GM23338 (cell line): ENCODE data around the gene PAPOLG. TPM values are rescaled to one million over a fixed set of nuclear protein-coding genes. Genes with fewer than 3 reads are reported as not detected.

Experiments used
- ATAC-seq: fragments of 200-7000 bp; cut with Tn5 transposase; 3 replicates; pipeline ENCODE4 v1.9.1; 2020
- DNase-seq: peaks from one replicate; pipeline ENCODE4 v3.0.0-alpha.2; 2015; ENCODE audit warnings: low spot score
- H2AFZ ChIP-seq: fragments of 200-600 bp; sonication (generic); 2 replicates; pipeline ENCODE4 v1.8.0; 2016; ENCODE audit warnings: antibody characterized with exemption, mild to moderate bottlenecking, moderate library complexity
- H3F3A ChIP-seq: fragments of 200-600 bp; sonication (generic); replicated peaks from 2 replicates; pipeline ENCODE4 v1.8.0; 2017; ENCODE audit warnings: antibody characterized with exemption, mixed run types, low read depth
- H3K27ac ChIP-seq: fragments of 200-600 bp; sonication (generic); 2 replicates; pipeline ENCODE4 v1.6.1; 2016; ENCODE audit warnings: low read depth
- H3K27me3 ChIP-seq: fragments of 200-600 bp; sonication (generic); 2 replicates; pipeline ENCODE4 v1.8.0; 2016; ENCODE audit warnings: mild to moderate bottlenecking, mixed run types, moderate library complexity; ENCODE audit not compliant: insufficient read depth
- H3K36me3 ChIP-seq: fragments of 200-600 bp; sonication (generic); 2 replicates; pipeline ENCODE4 v1.8.0; 2016; ENCODE audit warnings: mild to moderate bottlenecking; ENCODE audit not compliant: insufficient read depth
- H3K4me1 ChIP-seq: fragments of 200-600 bp; sonication (generic); 2 replicates; pipeline ENCODE4 v1.8.0; 2016; ENCODE audit warnings: mild to moderate bottlenecking, moderate library complexity; ENCODE audit not compliant: insufficient read depth
- H3K4me2 ChIP-seq: fragments of 200-600 bp; sonication (generic); 2 replicates; pipeline ENCODE4 v1.7.1; 2017; ENCODE audit warnings: mixed run types
- H3K4me3 ChIP-seq: fragments of 200-600 bp; sonication (generic); 2 replicates; pipeline ENCODE4 v1.6.1; 2016; ENCODE audit warnings: mixed run types
- H3K79me2 ChIP-seq: fragments of 200-600 bp; sonication (generic); replicated peaks from 2 replicates; pipeline ENCODE4 v1.8.0; 2017; ENCODE audit warnings: mild to moderate bottlenecking; ENCODE audit not compliant: insufficient read depth
- H3K9me2 ChIP-seq: fragments of 200-600 bp; sonication (generic); 2 replicates; pipeline ENCODE4 v1.8.0; 2017; ENCODE audit not compliant: insufficient read depth
- H4K20me1 ChIP-seq: fragments of 200-600 bp; sonication (generic); replicated peaks from 2 replicates; pipeline ENCODE4 v1.8.0; 2017; ENCODE audit warnings: mild to moderate bottlenecking; ENCODE audit not compliant: insufficient read depth
- H3K27ac Mint-ChIP-seq: 2 replicates; pipeline ENCODE4 v1.8.0; 2020; ENCODE audit warnings: inconsistent platforms, mild to moderate bottlenecking, moderate library complexity, mixed read lengths
- H3K27me3 Mint-ChIP-seq: 3 replicates; pipeline ENCODE4 v1.8.0; 2022; ENCODE audit warnings: low read depth, mild to moderate bottlenecking, moderate library complexity, mixed read lengths, inconsistent platforms; ENCODE audit not compliant: insufficient read depth, poor library complexity
- H3K36me3 Mint-ChIP-seq: 3 replicates; pipeline ENCODE4 v1.8.0; 2021; ENCODE audit warnings: low read depth, mild to moderate bottlenecking, inconsistent platforms, moderate library complexity, mixed read lengths
- H3K4me1 Mint-ChIP-seq: 3 replicates; pipeline ENCODE4 v1.8.0; 2020; ENCODE audit warnings: mild to moderate bottlenecking, inconsistent platforms, mixed read lengths
- H3K4me3 Mint-ChIP-seq: 3 replicates; pipeline ENCODE4 v1.8.0; 2021; ENCODE audit warnings: moderate library complexity, mild to moderate bottlenecking, inconsistent platforms, mixed read lengths
- H3K9me3 Mint-ChIP-seq: 3 replicates; pipeline ENCODE4 v1.8.0; 2020; ENCODE audit warnings: moderate library complexity, mild to moderate bottlenecking, inconsistent platforms, mixed read lengths
- CREB1 ChIP-seq: fragments of 250-450 bp; sonication (Bioruptor Pico); IDR thresholded peaks from 2 replicates; pipeline ENCODE4 v1.5.0; 2020; ENCODE audit warnings: low read depth, mild to moderate bottlenecking, moderate library complexity
- EZH2 ChIP-seq: fragments of 200-600 bp; sonication (generic); IDR thresholded peaks from one replicate; pipeline ENCODE4 v1.8.0; 2017; ENCODE audit warnings: antibody characterized with exemption, mild to moderate bottlenecking, low read depth; ENCODE audit not compliant: unreplicated experiment
- EZH2phosphoT487 ChIP-seq: fragments of 200-600 bp; sonication (generic); IDR thresholded peaks from one replicate; pipeline ENCODE4 v1.8.1; 2018; ENCODE audit warnings: antibody characterized with exemption; ENCODE audit not compliant: unreplicated experiment
- JUNB ChIP-seq: IDR thresholded peaks from one replicate; pipeline ENCODE4 v1.6.1; 2016; ENCODE audit warnings: antibody characterized with exemption; ENCODE audit not compliant: unreplicated experiment
- POLR2AphosphoS5 ChIP-seq: IDR thresholded peaks from 2 replicates; pipeline ENCODE4 v1.6.1; 2016; ENCODE audit warnings: antibody characterized with exemption, low read depth
- STAT1 ChIP-seq: IDR thresholded peaks from one replicate; pipeline ENCODE4 v1.6.1; 2016; ENCODE audit warnings: antibody characterized with exemption; ENCODE audit not compliant: unreplicated experiment
- ZNF114 ChIP-seq: fragments of 250-450 bp; sonication (Bioruptor Pico); IDR thresholded peaks from 2 replicates; pipeline ENCODE4 v1.5.0; 2020; ENCODE audit warnings: mild to moderate bottlenecking, moderate library complexity
- polyA plus RNA-seq: library from polyadenylated mRNA; unstranded; fragments of >200 nt; fragmentation: Nextera tagmentation; extraction: Ambion mirVana; gene quantifications from 2 replicates; pipeline ENCODE4 v1.2.1, GENCODE V29; 2016
- total RNA-seq: library from RNA; depleted of rRNA; stranded (reverse); fragments of >200 nt; shearing (Covaris generic); gene quantifications from 2 replicates; pipeline ENCODE4 v1.2.3, GENCODE V29; 2014
- TF ChIP-seq, protein P1 (sequence below): IDR thresholded peaks from one replicate; pipeline ENCODE4 v1.6.1; 2018; ENCODE audit warnings: antibody characterized with exemption; ENCODE audit not compliant: unreplicated experiment
- TF ChIP-seq, protein P2 (sequence below): fragments of 250-450 bp; sonication (Bioruptor Pico); IDR thresholded peaks from 2 replicates; pipeline ENCODE4 v1.5.0; 2020; ENCODE audit warnings: mild to moderate bottlenecking, moderate library complexity
- TF ChIP-seq, protein P3 (sequence below), 2 experiments: fragments of 200-600 bp in 1 of 2; sonication (generic) in 1 of 2; conservative IDR thresholded peaks; 2 replicates each; pipeline versions ENCODE4 v1.5.1 to v1.6.1; 2016 to 2017; ENCODE audit warnings: antibody characterized with exemption in 2 of 2, low read depth in 2 of 2, mild to moderate bottlenecking in 2 of 2, moderate library complexity in 1 of 2

The PAPOLG gene
- total and polyA plus RNA-seq, 2 experiments from 2014 or later = 13.8 to 31.2 TPM

DNA sequence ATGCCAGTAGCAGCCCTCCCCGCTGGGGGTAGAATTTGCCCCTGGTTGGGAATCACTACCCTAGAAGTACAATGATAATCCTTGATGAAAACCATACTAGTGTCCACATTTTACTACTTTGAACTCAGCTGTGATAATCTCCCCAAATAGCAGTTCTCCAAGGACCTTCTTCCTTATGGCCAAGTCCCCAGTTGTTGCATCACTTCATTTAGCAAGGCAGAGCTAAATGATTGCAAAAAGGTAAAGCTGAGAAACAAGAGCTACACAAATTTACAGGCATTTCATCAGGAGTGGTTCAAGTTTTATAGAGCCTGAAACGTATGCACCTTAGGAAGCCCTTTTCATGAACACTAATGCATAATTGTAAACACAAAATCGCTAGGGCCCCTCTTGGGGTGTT, 80.4 kb downstream of the PAPOLG start (continued):
- TF ChIP-seq POLR2AphosphoS5 = no peak
- TF ChIP-seq EZH2phosphoT487 = no peak
- no peak for TF ChIP-seq CREB1 (CRISPR knock-in tag)
- no peak for TF ChIP-seq STAT1
- no peak for TF ChIP-seq ZNF114
- TF ChIP-seq, protein P1, sequence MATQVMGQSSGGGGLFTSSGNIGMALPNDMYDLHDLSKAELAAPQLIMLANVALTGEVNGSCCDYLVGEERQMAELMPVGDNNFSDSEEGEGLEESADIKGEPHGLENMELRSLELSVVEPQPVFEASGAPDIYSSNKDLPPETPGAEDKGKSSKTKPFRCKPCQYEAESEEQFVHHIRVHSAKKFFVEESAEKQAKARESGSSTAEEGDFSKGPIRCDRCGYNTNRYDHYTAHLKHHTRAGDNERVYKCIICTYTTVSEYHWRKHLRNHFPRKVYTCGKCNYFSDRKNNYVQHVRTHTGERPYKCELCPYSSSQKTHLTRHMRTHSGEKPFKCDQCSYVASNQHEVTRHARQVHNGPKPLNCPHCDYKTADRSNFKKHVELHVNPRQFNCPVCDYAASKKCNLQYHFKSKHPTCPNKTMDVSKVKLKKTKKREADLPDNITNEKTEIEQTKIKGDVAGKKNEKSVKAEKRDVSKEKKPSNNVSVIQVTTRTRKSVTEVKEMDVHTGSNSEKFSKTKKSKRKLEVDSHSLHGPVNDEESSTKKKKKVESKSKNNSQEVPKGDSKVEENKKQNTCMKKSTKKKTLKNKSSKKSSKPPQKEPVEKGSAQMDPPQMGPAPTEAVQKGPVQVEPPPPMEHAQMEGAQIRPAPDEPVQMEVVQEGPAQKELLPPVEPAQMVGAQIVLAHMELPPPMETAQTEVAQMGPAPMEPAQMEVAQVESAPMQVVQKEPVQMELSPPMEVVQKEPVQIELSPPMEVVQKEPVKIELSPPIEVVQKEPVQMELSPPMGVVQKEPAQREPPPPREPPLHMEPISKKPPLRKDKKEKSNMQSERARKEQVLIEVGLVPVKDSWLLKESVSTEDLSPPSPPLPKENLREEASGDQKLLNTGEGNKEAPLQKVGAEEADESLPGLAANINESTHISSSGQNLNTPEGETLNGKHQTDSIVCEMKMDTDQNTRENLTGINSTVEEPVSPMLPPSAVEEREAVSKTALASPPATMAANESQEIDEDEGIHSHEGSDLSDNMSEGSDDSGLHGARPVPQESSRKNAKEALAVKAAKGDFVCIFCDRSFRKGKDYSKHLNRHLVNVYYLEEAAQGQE = no peak

DNA sequence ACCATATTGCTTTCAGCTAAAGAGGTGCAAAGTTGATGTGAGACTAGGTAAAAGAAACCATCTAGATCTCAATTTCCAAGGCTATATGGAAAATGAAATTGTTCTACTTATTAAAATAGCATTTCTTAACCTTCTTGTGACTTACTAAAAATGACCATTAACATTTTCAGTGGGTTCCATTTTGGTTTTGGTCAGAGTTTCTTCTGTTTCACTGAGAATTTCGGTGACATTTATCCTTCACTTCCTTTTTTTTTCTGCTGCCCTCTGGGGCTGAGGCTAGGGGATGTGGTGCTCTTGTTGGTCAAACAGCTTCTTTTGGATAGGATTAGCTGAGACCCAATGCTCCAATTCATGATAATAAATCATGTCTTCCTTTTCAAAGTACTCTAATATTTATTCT, 81.1 kb downstream of the PAPOLG start:
- Histone ChIP-seq H3K4me1 (0 out of 2 replicates have a peak, but pooled peaks cover 9% of the 10 kb centered on the region), H3K4me2 (no peak overlapping the region), H4K20me1 (no peaks in the 10 kb centered on the region; the same call in 1 of the 2 replicates), H3F3A (no peaks in the 10 kb centered on the region), H3K36me3 (no peaks in the 10 kb centered on the region), H3K9me2 (no peaks in the 10 kb centered on the region), H3K27ac (no peak overlapping the region), H3K4me3 (no peak overlapping the region), H3K27me3 (peaks cover 70% of the 10 kb centered on the region), H2AFZ (no peak overlapping the region), H3K79me2 (no peaks in the 10 kb centered on the region)
- H3K27ac Mint-ChIP-seq = no peak overlapping the region
- peaks cover 9% of the 10 kb centered on the region for H3K4me1 Mint-ChIP-seq
- H3K4me3 Mint-ChIP-seq = no peak overlapping the region
- DNase-seq (no peak), ATAC-seq (no peak)
- no peaks in the 10 kb centered on the region for H3K36me3 Mint-ChIP-seq
- peaks cover 31% of the 10 kb centered on the region for H3K27me3 Mint-ChIP-seq
- no peaks in the 10 kb centered on the region for H3K9me3 Mint-ChIP-seq
- TF ChIP-seq EZH2 (no peak), STAT1 (no peak), JUNB (no peak), POLR2AphosphoS5 (no peak), CREB1 (CRISPR knock-in tag) (no peak)
- TF ChIP-seq, protein P2, sequence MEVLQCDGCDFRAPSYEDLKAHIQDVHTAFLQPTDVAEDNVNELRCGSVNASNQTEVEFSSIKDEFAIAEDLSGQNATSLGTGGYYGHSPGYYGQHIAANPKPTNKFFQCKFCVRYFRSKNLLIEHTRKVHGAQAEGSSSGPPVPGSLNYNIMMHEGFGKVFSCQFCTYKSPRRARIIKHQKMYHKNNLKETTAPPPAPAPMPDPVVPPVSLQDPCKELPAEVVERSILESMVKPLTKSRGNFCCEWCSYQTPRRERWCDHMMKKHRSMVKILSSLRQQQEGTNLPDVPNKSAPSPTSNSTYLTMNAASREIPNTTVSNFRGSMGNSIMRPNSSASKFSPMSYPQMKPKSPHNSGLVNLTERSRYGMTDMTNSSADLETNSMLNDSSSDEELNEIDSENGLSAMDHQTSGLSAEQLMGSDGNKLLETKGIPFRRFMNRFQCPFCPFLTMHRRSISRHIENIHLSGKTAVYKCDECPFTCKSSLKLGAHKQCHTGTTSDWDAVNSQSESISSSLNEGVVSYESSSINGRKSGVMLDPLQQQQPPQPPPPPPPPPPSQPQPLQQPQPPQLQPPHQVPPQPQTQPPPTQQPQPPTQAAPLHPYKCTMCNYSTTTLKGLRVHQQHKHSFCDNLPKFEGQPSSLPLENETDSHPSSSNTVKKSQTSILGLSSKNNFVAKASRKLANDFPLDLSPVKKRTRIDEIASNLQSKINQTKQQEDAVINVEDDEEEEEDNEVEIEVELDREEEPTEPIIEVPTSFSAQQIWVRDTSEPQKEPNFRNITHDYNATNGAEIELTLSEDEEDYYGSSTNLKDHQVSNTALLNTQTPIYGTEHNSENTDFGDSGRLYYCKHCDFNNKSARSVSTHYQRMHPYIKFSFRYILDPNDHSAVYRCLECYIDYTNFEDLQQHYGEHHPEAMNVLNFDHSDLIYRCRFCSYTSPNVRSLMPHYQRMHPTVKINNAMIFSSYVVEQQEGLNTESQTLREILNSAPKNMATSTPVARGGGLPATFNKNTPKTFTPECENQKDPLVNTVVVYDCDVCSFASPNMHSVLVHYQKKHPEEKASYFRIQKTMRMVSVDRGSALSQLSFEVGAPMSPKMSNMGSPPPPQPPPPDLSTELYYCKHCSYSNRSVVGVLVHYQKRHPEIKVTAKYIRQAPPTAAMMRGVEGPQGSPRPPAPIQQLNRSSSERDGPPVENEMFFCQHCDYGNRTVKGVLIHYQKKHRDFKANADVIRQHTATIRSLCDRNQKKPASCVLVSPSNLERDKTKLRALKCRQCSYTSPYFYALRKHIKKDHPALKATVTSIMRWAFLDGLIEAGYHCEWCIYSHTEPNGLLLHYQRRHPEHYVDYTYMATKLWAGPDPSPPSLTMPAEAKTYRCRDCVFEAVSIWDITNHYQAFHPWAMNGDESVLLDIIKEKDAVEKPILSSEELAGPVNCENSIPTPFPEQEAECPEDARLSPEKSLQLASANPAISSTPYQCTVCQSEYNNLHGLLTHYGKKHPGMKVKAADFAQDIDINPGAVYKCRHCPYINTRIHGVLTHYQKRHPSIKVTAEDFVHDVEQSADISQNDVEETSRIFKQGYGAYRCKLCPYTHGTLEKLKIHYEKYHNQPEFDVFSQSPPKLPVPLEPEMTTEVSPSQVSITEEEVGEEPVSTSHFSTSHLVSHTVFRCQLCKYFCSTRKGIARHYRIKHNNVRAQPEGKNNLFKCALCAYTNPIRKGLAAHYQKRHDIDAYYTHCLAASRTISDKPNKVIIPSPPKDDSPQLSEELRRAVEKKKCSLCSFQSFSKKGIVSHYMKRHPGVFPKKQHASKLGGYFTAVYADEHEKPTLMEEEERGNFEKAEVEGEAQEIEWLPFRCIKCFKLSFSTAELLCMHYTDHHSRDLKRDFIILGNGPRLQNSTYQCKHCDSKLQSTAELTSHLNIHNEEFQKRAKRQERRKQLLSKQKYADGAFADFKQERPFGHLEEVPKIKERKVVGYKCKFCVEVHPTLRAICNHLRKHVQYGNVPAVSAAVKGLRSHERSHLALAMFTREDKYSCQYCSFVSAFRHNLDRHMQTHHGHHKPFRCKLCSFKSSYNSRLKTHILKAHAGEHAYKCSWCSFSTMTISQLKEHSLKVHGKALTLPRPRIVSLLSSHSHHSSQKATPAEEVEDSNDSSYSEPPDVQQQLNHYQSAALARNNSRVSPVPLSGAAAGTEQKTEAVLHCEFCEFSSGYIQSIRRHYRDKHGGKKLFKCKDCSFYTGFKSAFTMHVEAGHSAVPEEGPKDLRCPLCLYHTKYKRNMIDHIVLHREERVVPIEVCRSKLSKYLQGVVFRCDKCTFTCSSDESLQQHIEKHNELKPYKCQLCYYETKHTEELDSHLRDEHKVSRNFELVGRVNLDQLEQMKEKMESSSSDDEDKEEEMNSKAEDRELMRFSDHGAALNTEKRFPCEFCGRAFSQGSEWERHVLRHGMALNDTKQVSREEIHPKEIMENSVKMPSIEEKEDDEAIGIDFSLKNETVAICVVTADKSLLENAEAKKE (CRISPR knock-in tag) = no peak
- TF ChIP-seq, protein P3, sequence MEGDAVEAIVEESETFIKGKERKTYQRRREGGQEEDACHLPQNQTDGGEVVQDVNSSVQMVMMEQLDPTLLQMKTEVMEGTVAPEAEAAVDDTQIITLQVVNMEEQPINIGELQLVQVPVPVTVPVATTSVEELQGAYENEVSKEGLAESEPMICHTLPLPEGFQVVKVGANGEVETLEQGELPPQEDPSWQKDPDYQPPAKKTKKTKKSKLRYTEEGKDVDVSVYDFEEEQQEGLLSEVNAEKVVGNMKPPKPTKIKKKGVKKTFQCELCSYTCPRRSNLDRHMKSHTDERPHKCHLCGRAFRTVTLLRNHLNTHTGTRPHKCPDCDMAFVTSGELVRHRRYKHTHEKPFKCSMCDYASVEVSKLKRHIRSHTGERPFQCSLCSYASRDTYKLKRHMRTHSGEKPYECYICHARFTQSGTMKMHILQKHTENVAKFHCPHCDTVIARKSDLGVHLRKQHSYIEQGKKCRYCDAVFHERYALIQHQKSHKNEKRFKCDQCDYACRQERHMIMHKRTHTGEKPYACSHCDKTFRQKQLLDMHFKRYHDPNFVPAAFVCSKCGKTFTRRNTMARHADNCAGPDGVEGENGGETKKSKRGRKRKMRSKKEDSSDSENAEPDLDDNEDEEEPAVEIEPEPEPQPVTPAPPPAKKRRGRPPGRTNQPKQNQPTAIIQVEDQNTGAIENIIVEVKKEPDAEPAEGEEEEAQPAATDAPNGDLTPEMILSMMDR (conservative IDR thresholded peaks at IDR 0.05; ENCODE audit: low read depth in 2 of 2) = no peak
- TF ChIP-seq, protein P1 = no peak
